Endometrium (tissue), 2 donors: ENCODE measurements around the gene EFCAB12.

Source experiments
- FAIRE-seq: peaks from 2 replicates; lab custom pipeline; 2012; peaks lifted over from hg19 to GRCh38; lab: Jason Lieb, UNC
- donor health status: control.
- donor health status: control.

Gene EFCAB12

DNA sequence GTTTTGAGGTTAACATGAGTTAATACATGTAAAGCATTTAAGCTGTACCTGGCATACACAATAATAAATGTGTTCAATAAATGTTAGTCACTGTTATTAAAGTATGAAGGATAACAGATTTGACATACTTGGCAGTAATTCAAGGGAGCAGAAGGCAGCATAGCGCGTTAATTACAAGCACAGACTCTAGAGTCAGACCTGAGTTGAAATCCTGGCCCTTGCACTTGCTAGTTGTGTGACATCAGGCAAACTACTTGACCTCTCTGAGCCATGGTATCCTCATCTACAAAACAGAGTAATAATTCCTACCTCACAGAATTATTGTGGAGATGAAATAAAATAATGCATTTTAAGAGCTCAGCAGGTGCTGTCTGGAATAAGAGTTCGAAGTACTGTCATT lies 17.0 kb upstream of the EFCAB12 start:
- FAIRE-seq: no peak

DNA sequence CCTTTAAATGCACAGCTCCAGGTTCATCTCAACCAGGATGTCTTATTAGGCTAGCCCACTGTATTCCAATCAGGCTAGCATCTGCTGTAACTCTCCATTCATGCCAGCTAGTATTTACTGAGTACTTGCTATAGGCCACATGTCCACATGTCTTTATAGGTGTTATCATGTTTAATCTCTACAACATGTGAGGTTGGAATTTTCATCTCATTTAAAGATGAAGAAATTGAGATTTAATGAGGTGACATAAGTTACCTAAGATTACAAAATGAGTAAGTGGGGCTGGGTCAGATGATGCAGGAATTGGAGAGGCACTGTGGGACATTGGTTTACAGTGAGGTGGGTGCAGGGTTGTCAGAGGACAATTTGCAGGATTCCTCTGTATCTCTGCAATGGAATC lies 14.5 kb upstream of the EFCAB12 start:
- no peak for FAIRE-seq

DNA sequence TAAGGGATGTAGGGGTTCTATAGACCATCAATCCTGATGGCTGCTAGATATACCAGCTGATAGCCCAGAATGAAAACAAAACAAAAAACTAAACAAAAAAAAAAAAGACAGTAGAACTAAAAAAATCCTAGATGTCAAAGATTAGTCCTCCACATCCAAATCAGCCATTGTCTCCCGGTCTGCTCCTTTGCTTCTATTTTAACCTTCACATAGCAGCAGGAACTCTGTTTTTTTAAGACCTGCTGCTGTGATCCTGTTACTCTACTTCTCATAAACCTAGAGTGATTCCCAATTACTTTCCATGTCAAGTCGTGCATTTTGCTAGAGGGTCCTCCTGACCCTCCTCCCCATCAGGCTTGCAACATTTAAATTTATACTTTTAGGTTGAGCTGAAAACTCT lies 14.1 kb upstream of the EFCAB12 start:
- no peak for FAIRE-seq

DNA sequence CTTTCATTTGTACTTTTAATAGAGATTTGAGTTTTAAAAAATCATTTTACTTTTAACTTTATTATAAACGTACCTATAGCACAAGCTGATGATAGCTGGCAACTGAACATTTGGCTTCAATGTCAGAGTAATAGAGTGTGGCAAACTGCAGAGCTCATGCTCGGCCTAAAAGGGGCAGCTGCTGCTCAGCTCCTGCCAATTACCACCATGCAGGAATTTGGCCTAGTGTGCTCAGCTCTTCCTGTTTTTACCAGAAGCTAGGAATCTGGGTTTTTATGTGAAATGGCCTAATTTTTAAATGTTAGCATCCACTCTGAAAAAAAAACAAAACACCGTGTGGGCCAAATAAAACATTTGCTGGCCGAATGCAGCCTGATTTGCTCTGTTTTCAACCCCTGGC lies 13.3 kb upstream of the EFCAB12 start:
- FAIRE-seq: no peak

DNA sequence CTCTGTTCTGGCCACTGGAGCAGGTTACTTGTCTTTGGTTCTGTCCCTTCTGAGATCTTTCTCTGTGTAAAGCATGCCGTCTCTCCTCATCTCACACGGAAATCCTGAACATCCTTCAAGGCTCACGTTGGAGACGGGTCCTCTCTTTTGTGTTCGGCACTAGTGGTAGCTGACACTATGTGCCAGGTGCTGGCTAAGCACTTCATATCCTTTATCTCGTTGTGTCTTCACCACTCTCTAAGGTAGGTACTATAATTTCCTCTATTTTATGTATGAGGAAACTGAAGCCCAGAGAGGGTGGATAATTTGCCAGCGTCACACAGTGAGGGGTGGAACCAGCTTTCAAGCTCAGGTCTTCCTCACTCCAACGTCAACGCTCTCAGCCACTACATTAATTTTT lies 12.8 kb upstream of the EFCAB12 start:
- no peak for FAIRE-seq

DNA sequence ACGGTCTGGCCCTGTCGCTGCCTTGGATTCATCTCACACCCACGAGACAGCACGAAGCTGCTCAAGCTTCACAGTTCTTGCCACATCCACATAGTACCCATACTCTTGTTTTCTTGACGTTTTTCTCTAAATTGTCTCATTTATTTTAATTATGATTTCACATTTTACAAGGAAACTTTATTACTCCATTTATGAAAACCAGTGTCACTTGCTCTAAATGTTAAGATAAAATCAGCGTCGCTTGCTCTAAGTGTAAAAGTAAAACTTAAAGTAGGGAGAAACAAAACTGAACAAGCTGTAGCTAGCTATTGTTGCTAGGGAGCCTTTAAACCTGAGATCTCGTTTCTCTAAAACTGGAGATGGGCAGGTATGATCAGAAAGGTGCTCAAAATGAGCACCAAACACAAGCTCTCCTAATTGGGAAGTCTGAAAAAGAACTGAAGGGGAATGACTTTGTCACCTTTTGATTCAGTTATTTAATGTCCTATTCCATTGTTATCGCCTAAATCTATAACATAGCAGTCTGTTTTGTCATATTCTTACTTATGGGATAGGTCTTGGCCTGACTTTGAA lies 12.3 kb upstream of the EFCAB12 start:
- FAIRE-seq: no peak

DNA sequence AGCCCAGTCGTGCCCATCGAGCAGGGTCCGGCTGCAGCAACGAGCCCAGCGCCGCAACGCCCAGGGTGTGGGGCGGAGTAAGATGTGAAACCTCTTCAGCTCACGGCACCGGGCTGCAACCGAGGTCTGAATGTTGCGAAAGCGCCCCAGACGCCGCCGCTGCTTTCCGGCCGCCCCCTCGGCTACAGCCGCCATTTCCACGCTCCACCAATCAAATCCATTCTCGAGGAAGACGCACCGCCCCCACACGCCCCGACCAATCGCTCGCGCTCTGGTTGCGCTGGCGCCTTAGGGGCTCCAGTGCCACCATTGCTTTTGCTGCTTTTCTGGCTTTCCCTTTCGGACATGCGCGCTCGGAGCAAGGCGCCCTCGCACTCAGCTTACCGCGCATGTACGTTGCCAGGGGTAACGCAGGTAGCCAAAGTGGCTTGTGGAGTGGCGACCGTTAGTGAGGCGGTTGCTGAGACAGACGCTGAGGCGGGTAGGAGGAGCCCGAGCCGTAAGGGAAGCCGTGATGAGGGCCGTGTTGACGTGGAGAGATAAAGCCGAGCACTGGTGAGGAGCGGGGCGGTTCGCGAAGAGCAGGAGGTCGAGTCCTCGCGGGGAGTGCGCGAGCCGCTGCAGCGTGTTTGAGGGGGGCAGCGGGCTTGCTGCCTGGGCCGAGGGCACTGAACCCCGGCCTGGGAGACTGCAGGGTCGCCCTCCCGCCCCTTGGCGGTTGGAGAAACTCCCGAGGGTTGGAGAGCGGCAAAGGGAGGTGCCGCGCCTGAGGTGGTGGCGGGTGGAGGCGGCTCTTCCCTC lies 11.6 kb upstream of the EFCAB12 start, which contains the start of the genes IFT122 and MBD4:
Gene IFT122, plus strand, starts transcription at position 408 of the 801 bp plus-strand sequence. Its CDS starts 107 bp downstream, at position 515.
Gene MBD4, minus strand, starts transcription at position 132 of the 801 bp plus-strand sequence. Its CDS starts 115 bp downstream, at position 17.
- FAIRE-seq: peak; percentile 98

DNA sequence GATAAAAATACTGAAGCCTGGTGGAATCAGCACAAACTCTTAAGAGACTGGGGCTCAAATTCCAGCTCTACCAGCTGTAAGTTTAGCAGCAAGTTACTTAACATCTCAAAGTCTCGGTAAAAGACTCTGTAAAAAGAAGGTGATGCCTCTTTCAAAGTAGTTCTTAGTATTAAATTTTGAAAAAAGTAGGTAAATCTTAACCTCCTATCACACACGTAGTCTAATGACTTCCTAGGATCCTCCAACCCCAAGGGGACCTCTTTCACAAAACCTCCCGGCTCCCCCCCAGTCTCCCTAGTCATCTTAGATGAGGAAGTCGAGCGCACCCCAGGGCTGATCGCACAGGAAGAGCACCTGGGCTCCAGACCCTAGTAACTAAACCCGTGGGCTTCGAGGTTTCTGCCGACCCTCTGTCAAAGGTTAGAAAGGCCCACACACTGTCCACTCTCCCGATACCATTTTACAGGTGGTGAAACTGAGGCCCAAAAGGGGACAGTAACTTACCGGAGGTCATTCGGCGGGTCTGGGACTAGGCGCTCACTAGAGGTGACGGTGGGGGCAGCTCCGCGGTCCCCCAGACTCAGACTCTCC lies 10.9 kb upstream of the EFCAB12 start:
- FAIRE-seq: no peak

DNA sequence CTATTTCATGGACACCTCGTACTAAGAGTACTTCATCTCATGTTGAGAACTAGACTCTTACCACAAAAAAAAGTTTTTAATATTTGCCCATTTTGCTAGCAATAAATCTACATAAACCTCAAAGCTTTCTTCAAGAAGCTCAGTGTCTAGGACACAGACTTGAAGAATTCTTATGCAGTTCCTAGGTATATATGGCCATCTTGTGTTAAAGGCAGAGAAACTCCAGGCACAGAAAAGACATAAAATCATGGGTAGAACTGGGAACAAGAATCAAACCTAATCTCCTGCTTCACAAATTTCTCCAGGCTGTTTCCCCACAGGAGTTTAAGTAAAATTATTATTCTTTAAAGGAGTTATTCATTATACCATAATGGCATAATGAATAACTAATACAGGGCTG lies 6.9 kb upstream of the EFCAB12 start:
- FAIRE-seq: no peak

DNA sequence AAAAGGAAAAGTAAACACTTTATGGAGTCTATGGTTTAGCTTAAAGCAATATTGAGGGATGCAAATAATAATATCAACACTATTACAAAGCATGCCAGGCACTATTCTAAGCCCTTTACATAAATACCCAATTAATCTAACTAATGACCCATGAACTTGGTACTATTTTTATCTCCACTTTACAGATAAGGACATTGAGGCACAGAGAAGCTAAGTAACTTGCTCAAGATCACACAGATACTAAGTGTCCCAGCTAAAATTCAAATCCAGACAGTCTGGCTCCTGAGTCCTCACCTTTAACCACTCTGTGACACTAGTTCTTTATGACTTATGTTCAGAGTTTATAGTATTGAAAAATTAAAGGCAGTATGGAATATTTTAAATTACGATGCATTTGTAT lies 5.7 kb upstream of the EFCAB12 start:
- FAIRE-seq: no peak

DNA sequence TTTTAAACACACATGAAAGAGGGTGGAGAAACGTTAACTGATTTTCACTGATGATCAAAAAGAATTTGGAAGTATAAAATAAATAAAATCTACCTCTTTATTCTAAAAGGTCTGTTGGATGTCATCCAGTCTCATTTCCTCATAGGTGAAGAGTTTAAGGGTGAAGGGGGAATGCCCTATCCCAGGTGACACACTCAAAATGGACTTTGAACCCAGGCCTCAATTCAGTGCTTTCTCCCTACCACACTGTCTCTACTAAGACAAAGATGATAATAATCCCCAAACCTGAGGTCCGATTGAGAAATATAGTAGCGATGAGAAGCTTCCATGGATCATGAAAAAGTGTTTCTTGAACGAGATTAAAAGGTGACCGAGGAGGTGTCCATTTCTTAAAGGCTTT lies 5.1 kb upstream of the EFCAB12 start:
- FAIRE-seq: no peak

DNA sequence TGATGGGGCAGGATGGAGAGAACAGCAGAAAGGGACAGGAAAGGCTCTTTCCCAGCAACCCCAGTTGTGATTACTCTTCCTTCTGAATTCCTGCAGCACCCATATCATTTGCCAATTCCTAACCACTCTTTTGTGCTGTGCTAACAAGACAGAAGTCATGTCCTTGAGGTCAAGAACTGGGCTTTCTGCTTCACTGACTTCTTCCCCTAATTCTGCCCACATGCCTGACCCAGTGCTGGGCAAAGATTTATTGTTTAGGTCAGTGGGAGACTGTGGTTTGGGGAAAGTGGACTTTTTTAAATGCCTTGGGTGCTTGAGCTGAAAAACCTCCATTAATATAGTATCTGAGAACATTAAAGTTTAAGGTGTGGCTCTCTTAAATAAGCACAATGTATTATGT lies 4.2 kb upstream of the EFCAB12 start:
- no peak for FAIRE-seq

DNA sequence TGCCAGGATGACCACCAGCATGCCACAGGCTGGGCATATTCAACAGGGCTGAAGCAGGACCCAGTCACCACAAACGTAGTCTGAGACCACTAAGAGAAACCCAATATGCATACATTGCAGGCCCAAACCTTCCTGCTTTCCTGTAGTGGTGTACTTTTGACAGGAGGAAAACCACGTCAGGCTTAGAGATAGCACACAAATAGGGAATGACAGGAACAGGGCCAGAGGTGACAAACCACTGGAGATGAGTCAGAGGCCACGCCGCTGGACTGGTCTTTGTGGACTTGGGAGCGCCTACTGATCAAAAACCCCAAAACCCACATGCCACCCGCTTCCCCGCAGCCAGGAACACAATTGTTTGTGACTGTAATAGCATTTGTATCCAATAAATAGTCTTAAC lies 3.6 kb upstream of the EFCAB12 start:
- FAIRE-seq: no peak

DNA sequence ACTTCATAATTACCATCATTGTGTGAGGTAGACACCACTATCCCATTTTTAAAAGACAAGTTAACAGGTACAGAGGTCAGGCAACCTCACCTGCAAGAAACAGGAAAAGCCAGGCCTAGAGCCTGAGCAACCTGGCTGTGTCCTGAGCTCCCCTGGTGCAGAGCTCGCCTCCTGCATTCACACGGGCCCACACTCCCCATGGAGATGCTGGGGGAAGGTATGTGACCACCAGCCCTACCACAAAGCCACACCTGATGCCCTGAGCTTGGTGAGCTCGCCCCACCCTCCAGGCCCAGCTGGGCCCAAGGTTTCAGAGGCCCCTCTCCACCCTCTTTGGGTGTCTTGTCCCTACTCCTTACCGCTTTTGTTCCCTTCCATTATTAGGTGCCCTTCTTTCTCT lies 1.2 kb upstream of the EFCAB12 start:
- FAIRE-seq: no peak

DNA sequence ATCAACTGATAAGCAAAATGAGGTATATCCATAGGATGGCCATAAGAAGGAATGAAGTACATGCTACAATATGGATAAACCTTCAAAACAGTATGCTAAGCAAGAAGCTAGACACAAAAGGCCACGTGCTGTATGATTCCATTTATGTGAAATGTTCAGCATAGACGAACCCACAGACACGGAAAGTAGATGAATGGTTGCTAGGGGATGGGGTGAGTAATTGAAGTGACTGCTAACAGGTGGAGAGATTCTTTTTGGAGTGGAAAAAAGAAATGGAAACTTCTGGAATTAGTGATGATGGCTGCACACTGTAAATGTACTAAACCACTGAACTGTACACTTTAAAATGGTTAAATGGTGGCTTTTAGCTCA lies 630 bp upstream of the EFCAB12 start:
- no peak for FAIRE-seq

DNA sequence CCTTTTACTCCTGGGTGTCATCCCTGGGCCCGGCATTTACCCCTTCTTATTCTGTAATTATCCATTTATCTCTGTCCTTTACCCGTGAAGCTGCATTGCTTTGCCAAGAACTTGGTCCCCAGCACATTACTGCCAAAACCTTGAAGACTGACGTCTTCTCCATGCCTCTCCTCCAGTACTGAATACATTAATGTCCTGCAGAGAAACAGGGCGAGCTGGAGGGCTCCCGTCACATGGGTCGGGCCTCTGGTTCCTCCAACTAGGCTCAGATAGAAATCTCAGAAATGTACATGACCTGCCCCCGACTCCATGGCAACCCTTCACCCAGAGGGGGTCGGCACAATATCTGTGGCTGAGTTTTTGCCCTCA lies 445 bp downstream of the EFCAB12 start:
- no peak for FAIRE-seq

DNA sequence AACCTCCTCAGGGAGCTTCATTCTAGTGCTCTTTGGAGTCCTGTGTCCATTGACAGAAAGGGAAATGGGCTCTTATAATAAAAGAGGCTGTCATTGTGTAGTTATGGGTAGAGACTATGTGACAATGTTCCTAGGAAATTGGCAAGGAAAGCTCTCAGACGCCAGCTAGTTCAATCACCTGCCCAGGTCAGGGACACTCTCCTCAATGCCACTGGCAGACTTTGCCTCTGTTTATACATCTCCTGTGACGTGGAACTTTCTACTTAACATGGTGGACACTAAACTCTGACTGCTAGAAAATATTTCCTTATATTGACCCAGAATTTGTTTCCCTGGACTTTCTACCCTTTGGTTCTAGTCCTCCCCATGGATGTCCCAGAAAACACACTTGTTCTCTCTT lies 2.8 kb downstream of the EFCAB12 start:
- FAIRE-seq: no peak

DNA sequence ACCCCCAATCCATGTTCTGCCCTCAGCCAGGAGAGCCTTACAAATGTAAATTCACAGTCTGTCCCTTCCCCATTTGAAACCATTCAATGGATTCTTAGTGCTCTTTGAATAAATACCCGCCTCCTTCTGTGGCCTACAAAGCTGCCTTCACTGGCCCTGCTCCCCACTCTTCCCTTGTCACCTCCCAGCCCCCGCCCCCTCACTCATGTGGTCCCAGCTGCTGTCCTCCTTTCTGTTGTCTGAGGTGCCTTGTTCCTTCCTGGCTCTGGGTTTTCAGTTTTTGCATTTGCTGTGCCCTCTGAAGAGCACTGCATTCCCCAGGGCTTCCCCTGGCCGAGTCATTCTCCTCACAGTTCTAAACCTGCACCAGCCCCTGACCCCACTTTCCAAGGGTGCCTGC lies 3.2 kb downstream of the EFCAB12 start:
- FAIRE-seq: no peak

DNA sequence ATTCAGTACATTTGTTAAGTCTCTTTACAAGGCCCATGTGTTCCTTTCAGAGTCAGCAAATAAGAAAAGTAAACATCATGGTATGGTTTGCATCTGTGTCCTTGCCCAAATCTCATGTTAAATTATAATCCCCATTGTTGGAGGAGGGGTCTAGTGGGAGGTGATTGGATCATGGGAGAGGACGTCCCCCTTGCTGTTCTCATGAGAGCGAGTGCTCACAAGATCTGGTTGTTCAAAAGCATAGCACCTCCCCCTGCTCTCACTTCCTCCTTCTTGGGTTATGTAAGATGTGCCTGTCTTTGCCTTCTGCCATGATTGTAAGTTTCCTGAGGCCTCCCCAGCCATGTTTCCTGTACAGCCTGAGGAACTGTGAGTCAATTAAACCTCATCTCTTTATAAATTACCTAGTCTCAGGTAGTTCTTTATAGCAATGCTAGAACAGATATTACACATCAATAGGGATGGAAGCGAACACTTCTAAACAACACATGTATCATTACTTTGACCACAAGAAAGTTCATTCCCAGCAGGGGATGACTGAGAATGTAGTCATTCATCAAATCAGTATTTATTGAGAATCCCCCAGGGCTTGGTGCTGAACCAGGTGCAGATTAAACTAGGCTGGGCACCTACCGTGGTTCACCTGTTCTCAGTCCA lies 4.1 kb downstream of the EFCAB12 start:
- FAIRE-seq: no peak

DNA sequence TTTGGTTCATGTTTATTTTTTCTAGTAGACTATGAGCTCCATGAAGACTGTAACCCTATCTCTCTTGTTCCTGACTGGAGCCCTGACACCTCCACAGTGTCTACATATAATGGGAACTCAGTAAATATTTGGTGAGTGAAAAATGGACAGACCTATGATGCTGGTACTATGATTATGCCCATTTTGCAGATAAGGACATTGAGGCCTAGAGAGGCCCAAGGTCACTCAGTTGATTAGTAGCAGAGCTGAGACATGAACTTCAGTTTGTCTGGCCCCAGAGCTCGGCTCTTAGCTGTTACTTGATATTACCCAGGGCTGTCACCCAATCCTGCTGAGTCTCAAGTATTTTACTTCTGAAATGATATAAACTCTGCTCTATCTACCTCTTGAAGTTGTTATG lies 5.5 kb downstream of the EFCAB12 start:
- FAIRE-seq: no peak

DNA sequence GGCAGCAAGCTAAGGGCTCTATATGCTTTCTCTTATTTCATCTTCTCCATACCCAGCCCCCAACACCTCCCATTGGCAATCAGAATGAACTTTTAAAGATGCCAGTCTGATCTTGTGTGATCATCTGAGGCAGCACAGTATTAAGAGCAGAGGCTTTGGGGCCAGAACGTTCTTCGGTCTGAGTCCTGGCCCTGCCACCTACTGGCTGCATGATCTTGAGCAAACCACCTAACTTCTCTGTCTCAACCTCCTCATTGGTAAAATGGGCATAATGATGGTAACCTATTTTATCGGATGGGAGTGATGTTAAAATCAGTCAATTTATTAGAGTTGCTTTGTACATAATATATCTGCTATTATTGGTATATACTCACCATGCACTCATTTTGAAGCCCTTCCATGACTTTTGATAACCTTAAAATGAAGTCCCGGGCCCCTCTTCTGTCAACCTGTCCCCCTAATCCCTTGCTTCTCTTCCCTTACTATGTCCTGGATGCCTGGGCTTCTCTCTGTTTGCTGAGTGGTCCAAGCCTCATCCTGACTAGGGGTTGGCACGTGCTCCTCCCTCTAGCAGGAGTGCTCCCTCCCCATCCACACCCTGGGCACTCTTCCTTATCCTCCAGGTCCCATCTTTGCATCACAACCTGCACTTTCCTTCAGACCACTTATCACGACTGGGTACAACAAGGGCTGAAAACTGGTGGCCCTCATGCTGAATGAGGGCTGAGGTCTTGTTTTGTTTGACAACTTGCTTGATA lies 6.3 kb downstream of the EFCAB12 start:
- FAIRE-seq: no peak

DNA sequence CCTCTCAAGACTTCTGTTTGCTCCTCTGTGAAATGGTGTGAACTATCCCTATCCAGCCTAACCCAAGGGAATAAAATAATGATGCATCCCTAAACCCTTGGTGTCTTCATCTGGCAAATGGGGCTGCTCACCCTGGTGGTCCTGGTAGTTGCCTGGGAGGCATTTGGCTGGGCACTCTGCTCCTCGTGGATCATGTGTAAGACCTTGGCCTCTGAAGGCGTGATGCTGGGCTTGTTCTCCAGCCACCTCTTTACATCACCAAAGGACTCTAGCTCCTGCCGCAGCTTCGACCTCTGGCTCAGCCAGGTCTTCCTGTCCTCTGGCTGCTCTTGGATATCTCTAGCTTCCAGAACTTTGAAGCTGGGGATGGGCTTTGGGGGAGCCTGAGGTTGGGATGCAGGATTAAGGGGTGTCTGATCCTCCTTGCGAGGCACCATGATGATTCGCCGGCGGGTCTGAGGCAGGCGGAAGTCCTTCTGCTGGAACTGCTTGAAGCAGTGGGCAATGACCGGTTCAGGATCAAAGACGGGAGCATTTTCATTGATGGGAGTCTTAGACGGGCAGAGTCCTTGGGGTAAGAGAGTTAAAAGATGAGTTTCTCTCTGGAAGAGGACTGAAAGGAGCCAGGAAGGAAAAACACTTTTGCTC lies 7.1 kb downstream of the EFCAB12 start:
- no peak for FAIRE-seq
